K562 (cell line): ENCODE measurements around the gene HMBS. TPM values are rescaled to one million over a fixed set of nuclear protein-coding genes. Genes with fewer than 3 reads are reported as not detected.

Experiments used
- BRF2 ChIP-seq: IDR thresholded peaks from 3 replicates; pipeline ENCODE4 v1.6.1; 2011; ENCODE audit warnings: borderline replicate concordance, mild to moderate bottlenecking; ENCODE audit not compliant: insufficient read length, insufficient read depth
- FOS ChIP-seq: IDR thresholded peaks from 3 replicates; pipeline ENCODE4 v1.6.1; 2011; ENCODE audit not compliant: insufficient read length; ENCODE audit errors: extremely low read depth
- FOXP4 ChIP-seq: sonication (generic); formaldehyde crosslinking; IDR thresholded peaks from 2 replicates; pipeline ENCODE4 v1.8.0; 2022; ENCODE audit warnings: mild to moderate bottlenecking, missing genetic modification reagents, borderline replicate concordance
- GTF2F1 ChIP-seq: IDR thresholded peaks from 2 replicates; pipeline ENCODE4 v1.6.1; 2011; ENCODE audit warnings: low read depth, low read length, improper control_type of control experiment
- HMG20A ChIP-seq: fragments of 450-650 bp; formaldehyde crosslinking; conservative IDR thresholded peaks from 2 replicates; pipeline ENCODE4 v1.4.0; 2020; ENCODE audit warnings: mild to moderate bottlenecking, mixed read lengths
- JUND ChIP-seq, 2 experiments: IDR thresholded peaks; 2 replicates in 1 of 2; 3 replicates in 1 of 2; pipeline ENCODE4 v1.6.1; 2011; ENCODE audit warnings: borderline replicate concordance in 2 of 2, low read depth in 2 of 2, low read length in 2 of 2, improper control_type of control experiment in 1 of 2, missing biosample characterization in 1 of 2, missing genetic modification characterization in 1 of 2, missing genetic modification reagents in 1 of 2
- TAF1 ChIP-seq: IDR thresholded peaks from 2 replicates; pipeline ENCODE4 v1.6.1; 2011; ENCODE audit warnings: mild to moderate bottlenecking, low read length, moderate library complexity; ENCODE audit not compliant: insufficient read depth, control insufficient read depth, severe bottlenecking; ENCODE audit errors: extremely low read depth
- TAL1 ChIP-seq: fragments of 450-650 bp; IDR thresholded peaks from 2 replicates; pipeline ENCODE4 v1.6.1; 2016; ENCODE audit warnings: mild to moderate bottlenecking
- TCF3 ChIP-seq: sonication (generic); formaldehyde crosslinking; IDR thresholded peaks from 2 replicates; pipeline ENCODE4 v1.4.0; 2020; ENCODE audit warnings: mild to moderate bottlenecking, missing genetic modification reagents
- USF1 ChIP-seq: sonication (generic); formaldehyde crosslinking; IDR thresholded peaks from 2 replicates; pipeline ENCODE4 v1.9.0; 2022; ENCODE audit warnings: mild to moderate bottlenecking, missing genetic modification reagents
- ZBTB2 ChIP-seq: fragments of 450-650 bp; IDR thresholded peaks from 2 replicates; pipeline ENCODE4 v1.6.1; 2016; ENCODE audit warnings: antibody characterized with exemption
- ZBTB7A ChIP-seq: IDR thresholded peaks from 2 replicates; pipeline ENCODE4 v1.6.1; 2011; ENCODE audit warnings: low read depth, mild to moderate bottlenecking, low read length, moderate library complexity, borderline replicate concordance; ENCODE audit not compliant: control insufficient read depth
- ZKSCAN8 ChIP-seq: fragments of 200-800 bp; sonication (Bioruptor generic); IDR thresholded peaks from 2 replicates; pipeline ENCODE4 v1.6.1; 2016; ENCODE audit warnings: missing genetic modification characterization, missing compliant biosample characterization
- ZNF143 ChIP-seq: sonication (generic); formaldehyde crosslinking; IDR thresholded peaks from 2 replicates; pipeline ENCODE4 v1.9.0; 2022; ENCODE audit warnings: mild to moderate bottlenecking, missing genetic modification reagents
- ZNF217 ChIP-seq: sonication (generic); formaldehyde crosslinking; IDR thresholded peaks from 2 replicates; pipeline ENCODE4 v1.8.0; 2022; ENCODE audit warnings: mild to moderate bottlenecking, missing genetic modification reagents
- ZNF253 ChIP-seq: fragments of 250-450 bp; sonication (Bioruptor Pico); conservative IDR thresholded peaks from 2 replicates; pipeline ENCODE4 v1.6.1; 2021; ENCODE audit warnings: mild to moderate bottlenecking
- ZNF395 ChIP-seq: fragments of 200-800 bp; sonication (Bioruptor generic); IDR thresholded peaks from 2 replicates; pipeline ENCODE4 v1.6.1; 2017; ENCODE audit warnings: missing genetic modification characterization, missing compliant biosample characterization
- ZNF551 ChIP-seq: fragments of 250-450 bp; sonication (Bioruptor Pico); IDR thresholded peaks from 2 replicates; pipeline ENCODE4 v1.5.0; 2021; ENCODE audit warnings: mild to moderate bottlenecking, moderate library complexity
- ZNF79 ChIP-seq: fragments of 250-450 bp; sonication (Bioruptor Pico); IDR thresholded peaks from 2 replicates; pipeline ENCODE4 v1.4.0; 2020; ENCODE audit warnings: low read depth, mild to moderate bottlenecking, moderate library complexity
- polyA plus RNA-seq, 8 experiments: library from polyadenylated mRNA; depleted of rRNA in 4 of 8; stranded (reverse) in 5 of 8; unstranded in 3 of 8; fragments of >200 nt; fragmentation: Nextera tagmentation in 2 of 8; fragmentation: Illumina TruSeq in 1 of 8; extraction: Ambion mirVana in 2 of 8; extraction: Trizol in 1 of 8; gene quantifications; 2 replicates each; pipeline versions ENCODE4 v1.2.1 to v1.2.3, GENCODE V29; 2011 to 2014; ENCODE audit warnings: inconsistent platforms in 1 of 8, missing spikeins in 1 of 8
- total RNA-seq, 7 experiments: library from RNA; depleted of rRNA in 6 of 7; stranded (reverse); fragments of >200 nt in 6 of 7; fragmentation: Illumina TruSeq in 2 of 7; extraction: Trizol in 2 of 7; gene quantifications; 2 replicates each; pipeline versions ENCODE4 v1.2.1 to v1.2.3, GENCODE V29; 2011 to 2021; ENCODE audit warnings: low replicate concordance in 1 of 7

The HMBS gene
- total and polyA plus RNA-seq, 9 of the 15 experiments (the other 6 are each of a cell fraction or from before 2014, with no cell fraction given): 56.9 to 385 (median 286) TPM

- TF ChIP-seq BRF2 (no peak), ZBTB7A (no peak), ZNF143 (CRISPR knock-in tag) (no peak), ZNF79 (no peak), FOS (no peak), ZNF217 (CRISPR knock-in tag) (no peak), HMG20A (CRISPR knock-in tag) (no peak), ZKSCAN8 (CRISPR knock-in tag) (no peak), TCF3 (CRISPR knock-in tag) (no peak), GTF2F1 (no peak), TAF1 (no peak), FOXP4 (no peak), ZNF253 (CRISPR knock-in tag) (no peak), TAL1 (no peak), ZBTB2 (no peak), ZNF551 (CRISPR knock-in tag) (no peak), JUND (IDR thresholded peaks at IDR 0.05; ENCODE audit: borderline replicate concordance, low read depth, low read length) (no peak), JUND (tag; IDR thresholded peaks at IDR 0.05; ENCODE audit: borderline replicate concordance, low read depth, low read length) (no peak), USF1 (CRISPR knock-in tag) (0 out of 2 replicates have a peak, but pooled peaks have one; percentile 17), ZNF395 (CRISPR knock-in tag) (peak; percentile 66; the same call in 1 of the 2 replicates)
Observed at GRCh38 chr11:119107538-119108145, 23.0 kb downstream of the HMBS start (continued).
